Spleen (tissue), 7 donors: ENCODE data around the gene COL9A2.

Source experiments
- POLR2A ChIP-seq, 3 donors: fragments of 450-650 bp; IDR thresholded peaks; one replicate each; pipeline ENCODE4 v1.5.1; 2017; ENCODE audit warnings: antibody characterized with exemption in 3 of 3, mild to moderate bottlenecking in 1 of 3
- POLR2AphosphoS5 ChIP-seq, 3 donors: sonication (generic); formaldehyde crosslinking; IDR thresholded peaks; one replicate each; pipeline ENCODE4 v1.5.1; 2017; ENCODE audit warnings: antibody characterized with exemption in 3 of 3
- TF ChIP-seq, protein P1 (sequence below), 11 experiments: fragments of 200-600 bp in 7 of 11; fragments of 450-650 bp in 4 of 11; sonication (generic) in 4 of 11; IDR thresholded peaks in 8 of 11; conservative IDR thresholded peaks in 3 of 11; 1 replicate in 7 of 11; 2 replicates in 4 of 11; pipeline versions ENCODE4 v1.4.0 to v1.8.0; 2016 to 2021; ENCODE audit warnings: antibody characterized with exemption in 11 of 11, inconsistent platforms in 4 of 11, mild to moderate bottlenecking in 1 of 11
- donor health status: DM: no; HTN: no; CAD: no; lungs with moderate emphysema.
- donor health status: DM: no; HTN: no; CAD: no.
- donor health status: DM: no; HTN: no; CAD: no.

DNA sequence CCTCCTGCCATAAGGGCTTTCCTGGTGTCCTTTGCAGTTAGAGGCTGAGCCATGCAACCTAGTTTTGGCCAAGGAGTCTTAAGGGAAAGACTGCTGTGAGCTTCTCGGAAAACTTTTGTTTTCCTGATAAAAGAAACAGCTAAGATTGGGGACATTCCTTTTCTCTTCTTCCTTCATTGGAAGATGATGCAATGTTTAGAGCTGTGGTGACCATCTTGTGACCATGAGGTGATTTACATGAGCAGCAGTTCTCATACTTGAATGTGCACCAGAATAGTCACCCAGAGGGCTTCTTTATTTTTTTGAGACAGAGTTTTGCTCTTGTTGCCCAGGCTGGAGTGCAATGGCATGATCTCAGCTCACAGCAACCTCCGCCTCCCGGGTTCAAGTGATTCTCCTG, 36.0 kb upstream of the COL9A2 start:
- TF ChIP-seq, protein P1, sequence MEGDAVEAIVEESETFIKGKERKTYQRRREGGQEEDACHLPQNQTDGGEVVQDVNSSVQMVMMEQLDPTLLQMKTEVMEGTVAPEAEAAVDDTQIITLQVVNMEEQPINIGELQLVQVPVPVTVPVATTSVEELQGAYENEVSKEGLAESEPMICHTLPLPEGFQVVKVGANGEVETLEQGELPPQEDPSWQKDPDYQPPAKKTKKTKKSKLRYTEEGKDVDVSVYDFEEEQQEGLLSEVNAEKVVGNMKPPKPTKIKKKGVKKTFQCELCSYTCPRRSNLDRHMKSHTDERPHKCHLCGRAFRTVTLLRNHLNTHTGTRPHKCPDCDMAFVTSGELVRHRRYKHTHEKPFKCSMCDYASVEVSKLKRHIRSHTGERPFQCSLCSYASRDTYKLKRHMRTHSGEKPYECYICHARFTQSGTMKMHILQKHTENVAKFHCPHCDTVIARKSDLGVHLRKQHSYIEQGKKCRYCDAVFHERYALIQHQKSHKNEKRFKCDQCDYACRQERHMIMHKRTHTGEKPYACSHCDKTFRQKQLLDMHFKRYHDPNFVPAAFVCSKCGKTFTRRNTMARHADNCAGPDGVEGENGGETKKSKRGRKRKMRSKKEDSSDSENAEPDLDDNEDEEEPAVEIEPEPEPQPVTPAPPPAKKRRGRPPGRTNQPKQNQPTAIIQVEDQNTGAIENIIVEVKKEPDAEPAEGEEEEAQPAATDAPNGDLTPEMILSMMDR (IDR thresholded peaks at IDR 0.05 in 8 of 11, conservative IDR thresholded peaks at IDR 0.05 in 3 of 11) = no peak
- TF ChIP-seq POLR2AphosphoS5 (IDR thresholded peaks at IDR 0.05) = no peak
- TF ChIP-seq POLR2A (IDR thresholded peaks at IDR 0.05) = no peak
